Omental fat pad (tissue), 4 donors: ENCODE results near the gene EDEM2. TPM values are rescaled to one million over a fixed set of nuclear protein-coding genes. Genes with fewer than 3 reads are reported as not detected.
"Not testable (repeated sequence)": the region's sequence is repeated elsewhere in the genome, so short reads cannot be mapped to it uniquely, and the experiment has no call there.

ENCODE experiments used
- ATAC-seq: fragments of 150-250 bp; one replicate; pipeline ENCODE4 v1.9.1; 2016; ENCODE audit warnings: mild to moderate bottlenecking, moderate library complexity; ENCODE audit not compliant: low FRiP score
- DNase-seq: peaks from one replicate; pipeline ENCODE4 v3.0.0-alpha.2; 2019; ENCODE audit warnings: low spot score
- CTCF ChIP-seq, 3 donors: fragments of 450-650 bp; IDR thresholded peaks; one replicate each; pipeline ENCODE4 v1.5.1; 2016 to 2017; ENCODE audit warnings: antibody characterized with exemption in 3 of 3, mild to moderate bottlenecking in 3 of 3, moderate library complexity in 2 of 3
- total RNA-seq, 4 donors: library from RNA; depleted of rRNA; stranded (reverse); fragments of >200 nt; gene quantifications; one replicate each; pipeline ENCODE4 v1.1.0, GENCODE V29; 2016

EDEM2 gene, protein sequence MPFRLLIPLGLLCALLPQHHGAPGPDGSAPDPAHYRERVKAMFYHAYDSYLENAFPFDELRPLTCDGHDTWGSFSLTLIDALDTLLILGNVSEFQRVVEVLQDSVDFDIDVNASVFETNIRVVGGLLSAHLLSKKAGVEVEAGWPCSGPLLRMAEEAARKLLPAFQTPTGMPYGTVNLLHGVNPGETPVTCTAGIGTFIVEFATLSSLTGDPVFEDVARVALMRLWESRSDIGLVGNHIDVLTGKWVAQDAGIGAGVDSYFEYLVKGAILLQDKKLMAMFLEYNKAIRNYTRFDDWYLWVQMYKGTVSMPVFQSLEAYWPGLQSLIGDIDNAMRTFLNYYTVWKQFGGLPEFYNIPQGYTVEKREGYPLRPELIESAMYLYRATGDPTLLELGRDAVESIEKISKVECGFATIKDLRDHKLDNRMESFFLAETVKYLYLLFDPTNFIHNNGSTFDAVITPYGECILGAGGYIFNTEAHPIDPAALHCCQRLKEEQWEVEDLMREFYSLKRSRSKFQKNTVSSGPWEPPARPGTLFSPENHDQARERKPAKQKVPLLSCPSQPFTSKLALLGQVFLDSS
- total RNA-seq: 10 to 100 TPM; 21.1 to 37.4 (median 26.8) TPM

DNA sequence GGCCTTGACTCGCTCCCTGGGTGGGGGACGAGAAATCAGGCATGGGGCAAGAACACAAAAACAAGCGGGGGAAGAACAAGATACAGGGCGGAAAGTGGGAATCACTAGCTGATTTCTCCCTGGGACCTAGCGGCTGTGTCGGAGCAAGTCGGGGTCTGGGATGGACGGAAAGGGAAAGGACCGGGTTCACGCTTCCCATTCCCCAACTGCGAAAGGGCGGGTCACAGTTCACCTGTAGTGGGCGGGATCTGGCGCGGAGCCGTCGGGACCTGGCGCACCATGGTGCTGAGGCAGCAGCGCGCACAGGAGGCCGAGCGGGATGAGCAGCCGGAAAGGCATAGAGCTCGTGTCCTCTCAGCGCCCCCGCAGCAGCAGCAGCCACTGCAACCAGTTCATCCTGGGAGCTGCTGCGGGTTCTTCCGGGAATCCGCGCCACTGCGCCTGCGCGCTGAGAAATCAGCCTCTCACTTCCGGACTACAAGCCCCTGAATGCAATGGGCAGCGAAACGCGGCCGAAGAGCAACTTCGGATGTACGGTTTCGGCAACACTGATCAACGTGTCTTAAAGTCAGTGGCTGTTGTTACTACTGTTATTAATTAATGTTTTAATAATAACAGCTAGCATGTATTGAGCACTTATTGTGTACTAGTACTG is at the start of gene EDEM2:
Gene EDEM2, minus strand, starts transcription at position 417 of the 655 bp plus-strand sequence. Its CDS starts 78 bp downstream, at position 339.
- DNase-seq: peak; percentile 84
- ATAC-seq: peak; percentile 88
- no peak for TF ChIP-seq CTCF (IDR thresholded peaks at IDR 0.05)

- TF ChIP-seq CTCF (IDR thresholded peaks at IDR 0.05): no peak
- DNase-seq (no peak), ATAC-seq (no peak)
Observed at GRCh38 chr20:35196313-35196712, 49.2 kb upstream of the EDEM2 start.

DNA sequence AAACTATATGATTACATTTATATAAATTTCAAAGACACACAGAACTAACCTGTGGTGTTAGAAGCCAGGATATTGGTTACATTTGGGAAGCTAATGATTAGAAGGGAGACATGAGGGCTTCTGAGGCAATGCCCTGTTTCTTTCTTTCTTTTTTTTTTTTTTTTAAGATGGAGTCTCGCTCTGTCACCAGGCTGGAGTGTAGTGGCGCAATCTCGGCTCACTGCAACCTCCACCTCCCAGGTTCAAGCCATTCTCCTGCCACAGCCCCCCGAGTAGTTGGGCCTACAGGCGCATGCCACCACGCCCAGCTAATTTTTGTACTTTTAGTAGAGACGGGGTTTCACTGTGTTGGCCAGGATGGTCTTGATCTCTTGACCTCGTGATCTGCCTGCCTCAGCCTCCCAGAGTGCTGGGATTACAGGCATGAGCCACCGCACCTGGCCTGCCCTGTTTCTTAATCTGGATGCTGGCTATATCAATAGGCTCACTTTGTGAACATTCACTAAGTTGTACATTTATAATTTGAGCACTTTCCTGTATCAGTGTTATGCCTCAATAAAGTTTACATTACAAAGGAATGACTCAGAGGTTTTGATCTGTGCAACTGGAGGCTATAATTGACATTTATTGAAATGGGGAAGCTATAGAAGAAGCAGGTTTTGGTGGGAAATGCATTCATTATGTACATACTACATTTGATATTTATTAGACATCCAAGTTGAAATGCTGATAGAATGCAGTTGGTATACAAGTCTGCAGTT is 46.1 kb upstream of the EDEM2 start:
- ATAC-seq, DNase-seq: not testable (repeated sequence)

- DNase-seq (no peak), ATAC-seq (no peak)
- TF ChIP-seq CTCF (IDR thresholded peaks at IDR 0.05): no peak
Observed at GRCh38 chr20:35192118-35192872, 45.2 kb upstream of the EDEM2 start.

DNA sequence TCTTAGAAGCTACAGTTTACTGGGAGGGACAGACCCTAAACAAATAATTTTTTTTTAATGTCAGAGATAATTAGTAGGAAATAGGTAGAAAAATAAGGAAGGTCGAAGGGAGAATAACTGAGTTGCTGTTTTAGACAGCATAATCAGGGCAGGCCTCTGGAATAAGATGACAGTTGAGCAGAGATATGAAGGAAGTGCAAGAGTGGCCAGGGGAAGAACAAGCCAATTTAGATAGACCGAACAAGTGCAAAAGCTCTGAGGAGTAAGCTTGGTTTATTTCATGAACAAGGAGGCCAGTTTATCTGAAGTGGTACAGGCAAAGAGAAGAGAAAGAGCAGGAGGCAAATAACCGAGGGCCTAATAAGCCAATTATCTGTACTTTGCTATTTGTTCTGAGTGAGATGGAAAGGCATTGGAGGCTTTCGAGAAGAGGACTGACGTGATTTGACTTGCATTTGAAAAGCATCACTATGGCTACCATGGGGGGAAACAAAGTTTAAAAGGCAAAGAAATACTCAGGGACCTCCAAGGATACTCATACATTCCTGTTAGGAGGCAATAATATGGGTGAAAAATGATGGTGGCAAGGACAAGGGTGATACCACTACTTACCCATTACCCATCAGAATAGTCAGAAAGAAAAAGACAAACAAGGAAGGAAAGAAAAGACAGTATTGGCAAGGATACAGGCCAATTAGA is 44.4 kb upstream of the EDEM2 start:
- ATAC-seq: no peak
- no peak for TF ChIP-seq CTCF (IDR thresholded peaks at IDR 0.05)
- DNase-seq: no peak

- no peak for DNase-seq
- no peak for TF ChIP-seq CTCF (IDR thresholded peaks at IDR 0.05)
- no peak for ATAC-seq
Observed at GRCh38 chr20:35190556-35190955, 43.4 kb upstream of the EDEM2 start.

DNA sequence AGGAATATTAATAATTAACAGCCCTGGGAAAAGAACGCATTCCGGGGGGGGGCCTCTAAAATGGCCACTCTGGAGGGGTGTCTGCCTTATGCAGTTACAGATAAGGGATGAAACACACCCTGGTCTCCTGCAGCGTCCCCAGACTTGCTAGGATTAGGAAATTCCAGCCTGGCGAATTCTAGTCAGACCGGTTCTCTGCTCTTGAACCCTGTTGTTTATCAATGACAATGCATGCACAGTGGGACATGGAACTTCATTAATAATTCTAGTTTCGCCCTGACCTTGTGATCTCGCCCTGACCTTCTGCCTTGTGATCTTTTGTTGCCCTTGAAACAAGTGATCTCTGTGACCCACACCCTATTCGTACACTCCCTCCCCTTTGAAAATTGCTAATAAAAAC is 42.1 kb upstream of the EDEM2 start:
- ATAC-seq, DNase-seq: not testable (repeated sequence)
